HepG2 (cell line): ENCODE results near the gene CYB5A. TPM values are rescaled to one million over a fixed set of nuclear protein-coding genes. Genes with fewer than 3 reads are reported as not detected.

Experiments used
- AGO1 ChIP-seq: fragments of 200-400 bp; formaldehyde crosslinking; IDR thresholded peaks from 2 replicates; pipeline ENCODE4 v1.6.1; 2017; ENCODE audit warnings: mild to moderate bottlenecking, low read depth, low read length, moderate library complexity; ENCODE audit not compliant: poor library complexity, severe bottlenecking
- CCAR2 ChIP-seq: fragments of 200-400 bp; formaldehyde crosslinking; optimal IDR thresholded peaks from 2 replicates; pipeline ENCODE3; 2018; ENCODE audit warnings: low read depth, mild to moderate bottlenecking, low read length, moderate library complexity
- CHCHD3 ChIP-seq: sonication (generic); formaldehyde crosslinking; IDR thresholded peaks from 2 replicates; pipeline ENCODE4 v1.8.0; 2022; ENCODE audit warnings: mild to moderate bottlenecking, missing genetic modification reagents, moderate library complexity
- HNRNPH1 ChIP-seq: fragments of 200-400 bp; formaldehyde crosslinking; optimal IDR thresholded peaks from 2 replicates; pipeline ENCODE3; 2017; ENCODE audit warnings: mild to moderate bottlenecking, low read depth, low read length
- IRX3 ChIP-seq: sonication (generic); formaldehyde crosslinking; IDR thresholded peaks from 2 replicates; pipeline ENCODE4 v1.8.1; 2023; ENCODE audit warnings: mild to moderate bottlenecking, low read depth, missing genetic modification reagents, borderline replicate concordance
- KLF6 ChIP-seq: IDR thresholded peaks from 2 replicates; pipeline ENCODE4 v1.8.0; 2016; ENCODE audit warnings: missing biosample characterization, missing genetic modification reagents
- NFYB ChIP-seq: sonication (generic); formaldehyde crosslinking; IDR thresholded peaks from 2 replicates; pipeline ENCODE4 v1.4.0; 2020; ENCODE audit warnings: missing genetic modification reagents
- NPAS2 ChIP-seq: sonication (generic); formaldehyde crosslinking; IDR thresholded peaks from 2 replicates; pipeline ENCODE4 v1.8.0; 2022; ENCODE audit warnings: mild to moderate bottlenecking, missing genetic modification reagents, borderline replicate concordance
- PAWR ChIP-seq: sonication (generic); formaldehyde crosslinking; IDR thresholded peaks from 2 replicates; pipeline ENCODE4 v1.4.0; 2020; ENCODE audit warnings: missing genetic modification reagents, mild to moderate bottlenecking, borderline replicate concordance
- POGZ ChIP-seq: sonication (generic); formaldehyde crosslinking; IDR thresholded peaks from 2 replicates; pipeline ENCODE4 v1.4.0; 2020; ENCODE audit warnings: mild to moderate bottlenecking, missing genetic modification reagents
- RBFOX2 ChIP-seq: fragments of 200-400 bp; formaldehyde crosslinking; IDR thresholded peaks from 2 replicates; pipeline ENCODE4 v1.6.1; 2017; ENCODE audit warnings: low read depth, mild to moderate bottlenecking, low read length
- RFXAP ChIP-seq: sonication (generic); formaldehyde crosslinking; IDR thresholded peaks from 2 replicates; pipeline ENCODE4 v1.4.0; 2020; ENCODE audit warnings: missing genetic modification reagents, borderline replicate concordance
- SALL2 ChIP-seq: sonication (generic); formaldehyde crosslinking; IDR thresholded peaks from 2 replicates; pipeline ENCODE4 v1.8.1; 2023; ENCODE audit warnings: mild to moderate bottlenecking, missing genetic modification reagents, inconsistent platforms
- SMARCC2 ChIP-seq: fragments of 450-650 bp; IDR thresholded peaks from 2 replicates; pipeline ENCODE4 v1.6.1; 2017; ENCODE audit warnings: antibody characterized with exemption, mild to moderate bottlenecking
- SRY ChIP-seq: sonication (generic); formaldehyde crosslinking; IDR thresholded peaks from 2 replicates; pipeline ENCODE4 v1.8.0; 2022; ENCODE audit warnings: mild to moderate bottlenecking, missing genetic modification reagents
- XRCC5 ChIP-seq: fragments of 200-400 bp; formaldehyde crosslinking; optimal IDR thresholded peaks from 2 replicates; pipeline ENCODE3; 2017; ENCODE audit warnings: mild to moderate bottlenecking, low read length
- ZBTB1 ChIP-seq: sonication (generic); formaldehyde crosslinking; IDR thresholded peaks from 2 replicates; pipeline ENCODE4 v1.4.0; 2020; ENCODE audit warnings: missing genetic modification reagents, borderline replicate concordance
- ZFP82 ChIP-seq: sonication (generic); formaldehyde crosslinking; IDR thresholded peaks from 2 replicates; pipeline ENCODE4 v1.5.1; 2020; ENCODE audit warnings: mild to moderate bottlenecking, missing genetic modification reagents, borderline replicate concordance
- ZNF432 ChIP-seq: sonication (generic); formaldehyde crosslinking; IDR thresholded peaks from 2 replicates; pipeline ENCODE4 v1.5.0; 2020; ENCODE audit warnings: missing genetic modification reagents, mild to moderate bottlenecking, borderline replicate concordance
- ZNF589 ChIP-seq: sonication (generic); formaldehyde crosslinking; conservative IDR thresholded peaks from 2 replicates; pipeline ENCODE4 v1.8.0; 2022; ENCODE audit warnings: mild to moderate bottlenecking, moderate library complexity, missing genetic modification reagents
- ZNF720 ChIP-seq: sonication (generic); formaldehyde crosslinking; IDR thresholded peaks from 2 replicates; pipeline ENCODE4 v1.4.0; 2020; ENCODE audit warnings: missing genetic modification reagents
- polyA plus RNA-seq, 8 experiments: library from polyadenylated mRNA; depleted of rRNA in 3 of 8; stranded (reverse) in 7 of 8; unstranded in 1 of 8; fragments of >200 nt; fragmentation: Illumina TruSeq in 4 of 8; extraction: Trizol in 4 of 8; gene quantifications; 2 replicates each; pipeline versions ENCODE4 v1.2.1 to v1.2.3, GENCODE V29; 2011 to 2016; ENCODE audit warnings: low read depth in 4 of 8, missing spikeins in 1 of 8, mixed read lengths in 1 of 8; ENCODE audit not compliant: insufficient read depth in 1 of 8
- total RNA-seq, 5 experiments: library from RNA; depleted of rRNA; stranded (reverse); fragments of >200 nt; fragmentation: Illumina TruSeq; extraction: Trizol; gene quantifications; 2 replicates each; pipeline ENCODE4 v1.2.3, GENCODE V29; 2016; ENCODE audit warnings: low read depth in 1 of 5
- TF ChIP-seq, protein P1 (sequence below): IDR thresholded peaks from 2 replicates; pipeline ENCODE4 v1.6.1; 2016
- TF ChIP-seq, protein P2 (sequence below), 2 experiments: IDR thresholded peaks; 2 replicates each; pipeline ENCODE4 v1.6.1; 2011 to 2012; ENCODE audit warnings: low read length in 2 of 2, borderline replicate concordance in 1 of 2, low read depth in 1 of 2, mild to moderate bottlenecking in 1 of 2, moderate library complexity in 1 of 2
- TF ChIP-seq, protein P3 (sequence below): sonication (generic); formaldehyde crosslinking; IDR thresholded peaks from 2 replicates; pipeline ENCODE4 v1.5.1; 2020; ENCODE audit warnings: missing genetic modification reagents, mild to moderate bottlenecking, borderline replicate concordance
- TF ChIP-seq, protein P4 (sequence below): sonication (generic); formaldehyde crosslinking; IDR thresholded peaks from 2 replicates; pipeline ENCODE4 v1.8.0; 2022; ENCODE audit warnings: mild to moderate bottlenecking, missing genetic modification reagents, moderate library complexity
- TF ChIP-seq, protein P5 (sequence below): sonication (generic); formaldehyde crosslinking; IDR thresholded peaks from 2 replicates; pipeline ENCODE4 v1.4.0; 2020; ENCODE audit warnings: mild to moderate bottlenecking, missing genetic modification reagents

The CYB5A gene
- total and polyA plus RNA-seq, 2 of the 13 experiments (the other 11 are each of a cell fraction or from before 2014, with no cell fraction given): 215 to 356 TPM

DNA sequence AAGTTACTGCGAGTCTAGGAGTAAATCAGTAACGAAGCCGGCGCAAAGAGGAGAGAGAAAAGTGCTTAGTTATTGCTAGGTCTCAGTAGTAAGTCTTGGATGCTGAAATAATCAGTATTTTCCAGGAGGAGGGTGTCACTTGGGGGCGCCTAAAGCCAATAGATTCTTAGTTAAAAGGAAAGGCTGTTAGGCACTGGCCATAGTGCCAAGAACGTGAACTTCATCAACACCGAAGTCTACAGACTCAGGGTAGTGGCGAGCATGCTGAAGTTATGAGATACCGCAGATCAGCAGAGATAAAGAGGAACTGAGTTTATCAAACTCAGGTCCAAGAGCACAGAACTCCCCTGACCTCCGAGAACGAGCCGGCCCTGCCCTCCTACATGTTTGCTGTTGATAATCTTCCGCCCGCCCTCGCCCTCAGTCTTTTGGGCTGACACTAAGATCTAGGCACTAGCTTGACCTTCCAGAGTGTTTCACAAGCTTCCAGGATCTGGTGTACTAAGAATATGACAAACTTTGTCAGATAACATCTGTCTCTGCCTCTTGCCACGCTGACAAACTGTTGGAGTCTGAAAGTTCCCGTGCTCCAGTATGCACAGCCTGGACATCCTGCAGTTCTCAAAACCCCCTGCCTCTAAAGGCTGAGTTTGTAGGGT is 49.2 kb downstream of the CYB5A start (continued):
- TF ChIP-seq, protein P1, sequence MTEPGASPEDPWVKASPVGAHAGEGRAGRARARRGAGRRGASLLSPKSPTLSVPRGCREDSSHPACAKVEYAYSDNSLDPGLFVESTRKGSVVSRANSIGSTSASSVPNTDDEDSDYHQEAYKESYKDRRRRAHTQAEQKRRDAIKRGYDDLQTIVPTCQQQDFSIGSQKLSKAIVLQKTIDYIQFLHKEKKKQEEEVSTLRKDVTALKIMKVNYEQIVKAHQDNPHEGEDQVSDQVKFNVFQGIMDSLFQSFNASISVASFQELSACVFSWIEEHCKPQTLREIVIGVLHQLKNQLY: no peak
- no peak for TF ChIP-seq CHCHD3
- TF ChIP-seq CCAR2: no peak
- TF ChIP-seq ZFP82 (CRISPR knock-in tag): no peak
- TF ChIP-seq XRCC5: no peak
- no peak for TF ChIP-seq PAWR (CRISPR knock-in tag)
- TF ChIP-seq ZNF432 (CRISPR knock-in tag): no peak
- no peak for TF ChIP-seq AGO1
- no peak for TF ChIP-seq ZBTB1 (CRISPR knock-in tag)
- TF ChIP-seq RFXAP (CRISPR knock-in tag): no peak
- no peak for TF ChIP-seq SRY (CRISPR knock-in tag)
- no peak for TF ChIP-seq RBFOX2
- no peak for TF ChIP-seq NPAS2 (CRISPR knock-in tag)
- TF ChIP-seq, protein P2, sequence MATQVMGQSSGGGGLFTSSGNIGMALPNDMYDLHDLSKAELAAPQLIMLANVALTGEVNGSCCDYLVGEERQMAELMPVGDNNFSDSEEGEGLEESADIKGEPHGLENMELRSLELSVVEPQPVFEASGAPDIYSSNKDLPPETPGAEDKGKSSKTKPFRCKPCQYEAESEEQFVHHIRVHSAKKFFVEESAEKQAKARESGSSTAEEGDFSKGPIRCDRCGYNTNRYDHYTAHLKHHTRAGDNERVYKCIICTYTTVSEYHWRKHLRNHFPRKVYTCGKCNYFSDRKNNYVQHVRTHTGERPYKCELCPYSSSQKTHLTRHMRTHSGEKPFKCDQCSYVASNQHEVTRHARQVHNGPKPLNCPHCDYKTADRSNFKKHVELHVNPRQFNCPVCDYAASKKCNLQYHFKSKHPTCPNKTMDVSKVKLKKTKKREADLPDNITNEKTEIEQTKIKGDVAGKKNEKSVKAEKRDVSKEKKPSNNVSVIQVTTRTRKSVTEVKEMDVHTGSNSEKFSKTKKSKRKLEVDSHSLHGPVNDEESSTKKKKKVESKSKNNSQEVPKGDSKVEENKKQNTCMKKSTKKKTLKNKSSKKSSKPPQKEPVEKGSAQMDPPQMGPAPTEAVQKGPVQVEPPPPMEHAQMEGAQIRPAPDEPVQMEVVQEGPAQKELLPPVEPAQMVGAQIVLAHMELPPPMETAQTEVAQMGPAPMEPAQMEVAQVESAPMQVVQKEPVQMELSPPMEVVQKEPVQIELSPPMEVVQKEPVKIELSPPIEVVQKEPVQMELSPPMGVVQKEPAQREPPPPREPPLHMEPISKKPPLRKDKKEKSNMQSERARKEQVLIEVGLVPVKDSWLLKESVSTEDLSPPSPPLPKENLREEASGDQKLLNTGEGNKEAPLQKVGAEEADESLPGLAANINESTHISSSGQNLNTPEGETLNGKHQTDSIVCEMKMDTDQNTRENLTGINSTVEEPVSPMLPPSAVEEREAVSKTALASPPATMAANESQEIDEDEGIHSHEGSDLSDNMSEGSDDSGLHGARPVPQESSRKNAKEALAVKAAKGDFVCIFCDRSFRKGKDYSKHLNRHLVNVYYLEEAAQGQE (IDR thresholded peaks at IDR 0.05; ENCODE audit: borderline replicate concordance in 1 of 2, low read depth in 1 of 2, low read length in 2 of 2): no peak
- no peak for TF ChIP-seq HNRNPH1
- no peak for TF ChIP-seq ZNF720 (CRISPR knock-in tag)
- TF ChIP-seq SMARCC2: no peak
- no peak for TF ChIP-seq NFYB (CRISPR knock-in tag)
- TF ChIP-seq, protein P3, sequence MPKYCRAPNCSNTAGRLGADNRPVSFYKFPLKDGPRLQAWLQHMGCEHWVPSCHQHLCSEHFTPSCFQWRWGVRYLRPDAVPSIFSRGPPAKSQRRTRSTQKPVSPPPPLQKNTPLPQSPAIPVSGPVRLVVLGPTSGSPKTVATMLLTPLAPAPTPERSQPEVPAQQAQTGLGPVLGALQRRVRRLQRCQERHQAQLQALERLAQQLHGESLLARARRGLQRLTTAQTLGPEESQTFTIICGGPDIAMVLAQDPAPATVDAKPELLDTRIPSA: no peak
- TF ChIP-seq, protein P4, sequence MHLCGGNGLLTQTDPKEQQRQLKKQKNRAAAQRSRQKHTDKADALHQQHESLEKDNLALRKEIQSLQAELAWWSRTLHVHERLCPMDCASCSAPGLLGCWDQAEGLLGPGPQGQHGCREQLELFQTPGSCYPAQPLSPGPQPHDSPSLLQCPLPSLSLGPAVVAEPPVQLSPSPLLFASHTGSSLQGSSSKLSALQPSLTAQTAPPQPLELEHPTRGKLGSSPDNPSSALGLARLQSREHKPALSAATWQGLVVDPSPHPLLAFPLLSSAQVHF (CRISPR knock-in tag): no peak
- TF ChIP-seq SALL2 (CRISPR knock-in tag): no peak
- TF ChIP-seq KLF6: peak; percentile 56; the same call in 1 of the 2 replicates
- TF ChIP-seq POGZ: 0 out of 2 replicates have a peak, but pooled peaks have one; percentile 13
- TF ChIP-seq, protein P5, sequence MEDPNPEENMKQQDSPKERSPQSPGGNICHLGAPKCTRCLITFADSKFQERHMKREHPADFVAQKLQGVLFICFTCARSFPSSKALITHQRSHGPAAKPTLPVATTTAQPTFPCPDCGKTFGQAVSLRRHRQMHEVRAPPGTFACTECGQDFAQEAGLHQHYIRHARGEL (CRISPR knock-in tag): no peak
- no peak for TF ChIP-seq IRX3
- no peak for TF ChIP-seq ZNF589 (CRISPR knock-in tag)
